HepG2 (cell line): ENCODE measurements around the gene FBXL12. TPM values are rescaled to one million over a fixed set of nuclear protein-coding genes. Genes with fewer than 3 reads are reported as not detected.
A peak's percentile ranks its signal among the peaks of the same experiment; 100 is the strongest.

ENCODE experiments used
- CEBPG ChIP-seq: IDR thresholded peaks from 2 replicates; pipeline ENCODE4 v1.6.1; 2016
- ELF3 ChIP-seq: IDR thresholded peaks from 2 replicates; pipeline ENCODE4 v1.6.1; 2016; ENCODE audit warnings: missing genetic modification reagents, missing compliant biosample characterization
- FOXA1 ChIP-seq, 2 experiments: fragments of 450-650 bp in 1 of 2; sonication (generic) in 1 of 2; formaldehyde crosslinking in 1 of 2; IDR thresholded peaks; 2 replicates each; pipeline versions ENCODE4 v1.4.0 to v1.6.1; 2016 to 2020; ENCODE audit warnings: missing genetic modification reagents in 1 of 2
- HIVEP1 ChIP-seq: sonication (generic); formaldehyde crosslinking; IDR thresholded peaks from 2 replicates; pipeline ENCODE4 v1.4.0; 2020; ENCODE audit warnings: mild to moderate bottlenecking, missing genetic modification reagents
- HOXA9 ChIP-seq: sonication (generic); formaldehyde crosslinking; IDR thresholded peaks from 2 replicates; pipeline ENCODE4 v1.8.1; 2022; ENCODE audit warnings: missing genetic modification reagents, mild to moderate bottlenecking, moderate library complexity, borderline replicate concordance
- MED1 ChIP-seq: sonication (generic); formaldehyde crosslinking; IDR thresholded peaks from 2 replicates; pipeline ENCODE4 v1.4.0; 2020; ENCODE audit warnings: missing genetic modification reagents
- PLRG1 ChIP-seq: fragments of 450-650 bp; conservative IDR thresholded peaks from 2 replicates; pipeline ENCODE4 v1.6.1; 2016
- RAD51 ChIP-seq: fragments of 450-650 bp; IDR thresholded peaks from 2 replicates; pipeline ENCODE4 v1.6.1; 2016; ENCODE audit warnings: borderline replicate concordance
- SCMH1 ChIP-seq: sonication (generic); formaldehyde crosslinking; IDR thresholded peaks from 2 replicates; pipeline ENCODE4 v1.9.0; 2021; ENCODE audit warnings: missing genetic modification reagents, mild to moderate bottlenecking, borderline replicate concordance
- SKI ChIP-seq: fragments of 450-650 bp; IDR thresholded peaks from one replicate; pipeline ENCODE4 v1.6.1; 2018; ENCODE audit warnings: mild to moderate bottlenecking; ENCODE audit not compliant: partially characterized antibody
- SP4 ChIP-seq: sonication (generic); formaldehyde crosslinking; IDR thresholded peaks from 2 replicates; pipeline ENCODE4 v1.8.1; 2023; ENCODE audit warnings: mild to moderate bottlenecking, missing genetic modification reagents
- SRSF4 ChIP-seq: fragments of 200-400 bp; formaldehyde crosslinking; IDR thresholded peaks from one replicate; pipeline ENCODE4 v1.6.1; 2018; ENCODE audit warnings: mild to moderate bottlenecking, low read depth, low read length, moderate library complexity; ENCODE audit not compliant: poor library complexity, severe bottlenecking
- SRY ChIP-seq: sonication (generic); formaldehyde crosslinking; IDR thresholded peaks from 2 replicates; pipeline ENCODE4 v1.8.0; 2022; ENCODE audit warnings: mild to moderate bottlenecking, missing genetic modification reagents
- TCF12 ChIP-seq, 2 experiments: fragments of 450-650 bp in 1 of 2; sonication (generic) in 1 of 2; formaldehyde crosslinking in 1 of 2; IDR thresholded peaks; 2 replicates each; pipeline versions ENCODE4 v1.6.1 to v1.8.0; 2017 to 2022; ENCODE audit warnings: antibody characterized with exemption in 1 of 2, mild to moderate bottlenecking in 1 of 2, missing genetic modification reagents in 1 of 2, moderate library complexity in 1 of 2
- TGIF2 ChIP-seq: IDR thresholded peaks from 2 replicates; pipeline ENCODE4 v1.6.1; 2016; ENCODE audit warnings: control low read depth, missing compliant biosample characterization
- ZBTB3 ChIP-seq: sonication (generic); formaldehyde crosslinking; IDR thresholded peaks from 2 replicates; pipeline ENCODE4 v1.4.0; 2020; ENCODE audit warnings: low read depth, mild to moderate bottlenecking, moderate library complexity, missing genetic modification reagents, borderline replicate concordance
- ZBTB7A ChIP-seq: sonication (generic); formaldehyde crosslinking; IDR thresholded peaks from 2 replicates; pipeline ENCODE4 v1.8.0; 2022; ENCODE audit warnings: mild to moderate bottlenecking, missing genetic modification reagents
- ZMAT3 ChIP-seq: sonication (generic); formaldehyde crosslinking; conservative IDR thresholded peaks from 2 replicates; pipeline ENCODE4 v1.7.0; 2021; ENCODE audit warnings: missing genetic modification reagents
- ZNF124 ChIP-seq: sonication (generic); formaldehyde crosslinking; IDR thresholded peaks from 2 replicates; pipeline ENCODE4 v1.4.0; 2020; ENCODE audit warnings: missing genetic modification reagents
- ZNF160 ChIP-seq: sonication (generic); formaldehyde crosslinking; IDR thresholded peaks from 2 replicates; pipeline ENCODE4 v1.8.0; 2022; ENCODE audit warnings: mild to moderate bottlenecking, inconsistent platforms, missing genetic modification reagents
- ZNF20 ChIP-seq: sonication (generic); formaldehyde crosslinking; IDR thresholded peaks from 2 replicates; pipeline ENCODE4 v1.4.0; 2020; ENCODE audit warnings: mild to moderate bottlenecking, moderate library complexity, missing genetic modification reagents
- ZNF292 ChIP-seq: sonication (generic); formaldehyde crosslinking; IDR thresholded peaks from 2 replicates; pipeline ENCODE4 v1.8.1; 2022; ENCODE audit warnings: mild to moderate bottlenecking, low read depth, missing genetic modification reagents, borderline replicate concordance
- ZNF333 ChIP-seq: sonication (generic); formaldehyde crosslinking; IDR thresholded peaks from 2 replicates; pipeline ENCODE4 v1.4.0; 2020; ENCODE audit warnings: mild to moderate bottlenecking, missing genetic modification reagents, borderline replicate concordance
- ZNF564 ChIP-seq: sonication (generic); formaldehyde crosslinking; IDR thresholded peaks from 2 replicates; pipeline ENCODE4 v1.8.1; 2023; ENCODE audit warnings: mild to moderate bottlenecking, missing genetic modification reagents
- ZNF572 ChIP-seq: sonication (generic); formaldehyde crosslinking; IDR thresholded peaks from 2 replicates; pipeline ENCODE4 v1.5.1; 2020; ENCODE audit warnings: mild to moderate bottlenecking, missing genetic modification reagents
- ZNF616 ChIP-seq: sonication (generic); formaldehyde crosslinking; IDR thresholded peaks from 2 replicates; pipeline ENCODE4 v1.5.0; 2020; ENCODE audit warnings: low read depth, mild to moderate bottlenecking, missing genetic modification reagents
- polyA plus RNA-seq, 8 experiments: library from polyadenylated mRNA; depleted of rRNA in 3 of 8; stranded (reverse) in 7 of 8; unstranded in 1 of 8; fragments of >200 nt; fragmentation: Illumina TruSeq in 4 of 8; extraction: Trizol in 4 of 8; gene quantifications; 2 replicates each; pipeline versions ENCODE4 v1.2.1 to v1.2.3, GENCODE V29; 2011 to 2016; ENCODE audit warnings: low read depth in 4 of 8, missing spikeins in 1 of 8, mixed read lengths in 1 of 8; ENCODE audit not compliant: insufficient read depth in 1 of 8
- total RNA-seq, 5 experiments: library from RNA; depleted of rRNA; stranded (reverse); fragments of >200 nt; fragmentation: Illumina TruSeq; extraction: Trizol; gene quantifications; 2 replicates each; pipeline ENCODE4 v1.2.3, GENCODE V29; 2016; ENCODE audit warnings: low read depth in 1 of 5
- TF ChIP-seq, protein P1 (sequence below): sonication (generic); formaldehyde crosslinking; IDR thresholded peaks from 2 replicates; pipeline ENCODE4 v1.4.0; 2020; ENCODE audit warnings: missing genetic modification reagents

The FBXL12 gene
- total and polyA plus RNA-seq, 2 of the 13 experiments (the other 11 are each of a cell fraction or from before 2014, with no cell fraction given) = 20.4 to 23.1 TPM

GRCh38 chr19:9818734-9819595 is at the start of gene FBXL12 (continued):
- TF ChIP-seq RAD51 (no peak), FOXA1 (IDR thresholded peaks at IDR 0.05) (no peak), FOXA1 (CRISPR knock-in tag; IDR thresholded peaks at IDR 0.05) (0 out of 2 replicates have a peak, but pooled peaks have one; percentile 4), ELF3 (CRISPR knock-in tag) (peak; percentile 57; the same call in 1 of the 2 replicates), HIVEP1 (peak; percentile 80; the same call in 1 of the 2 replicates), ZNF292 (no peak), ZNF160 (CRISPR knock-in tag) (no peak), SCMH1 (CRISPR knock-in tag) (no peak), SRSF4 (no peak), SKI (peak; percentile 58), CEBPG (CRISPR knock-in tag) (no peak), ZNF564 (CRISPR knock-in tag) (no peak), HOXA9 (CRISPR knock-in tag) (no peak), SRY (CRISPR knock-in tag) (peak; percentile 60; the same call in 1 of the 2 replicates), ZNF333 (CRISPR knock-in tag) (no peak), MED1 (CRISPR knock-in tag) (peak; percentile 10; the same call in 1 of the 2 replicates), TGIF2 (CRISPR knock-in tag) (0 out of 2 replicates have a peak, but pooled peaks have one; percentile 81), ZNF616 (CRISPR knock-in tag) (no peak), ZNF572 (peak; percentile 69; the same call in 1 of the 2 replicates), ZBTB3 (CRISPR knock-in tag) (0 out of 2 replicates have a peak, but pooled peaks have one; percentile 78), TCF12 (IDR thresholded peaks at IDR 0.05) (no peak), TCF12 (CRISPR knock-in tag; IDR thresholded peaks at IDR 0.05) (0 out of 2 replicates have a peak, but pooled peaks have one; percentile 29), PLRG1 (no peak), ZNF20 (CRISPR knock-in tag) (no peak), ZBTB7A (CRISPR knock-in tag) (peak; percentile 85), ZNF124 (no peak), ZMAT3 (CRISPR knock-in tag) (peak; percentile 96), SP4 (peak; percentile 93)
- TF ChIP-seq, protein P1, sequence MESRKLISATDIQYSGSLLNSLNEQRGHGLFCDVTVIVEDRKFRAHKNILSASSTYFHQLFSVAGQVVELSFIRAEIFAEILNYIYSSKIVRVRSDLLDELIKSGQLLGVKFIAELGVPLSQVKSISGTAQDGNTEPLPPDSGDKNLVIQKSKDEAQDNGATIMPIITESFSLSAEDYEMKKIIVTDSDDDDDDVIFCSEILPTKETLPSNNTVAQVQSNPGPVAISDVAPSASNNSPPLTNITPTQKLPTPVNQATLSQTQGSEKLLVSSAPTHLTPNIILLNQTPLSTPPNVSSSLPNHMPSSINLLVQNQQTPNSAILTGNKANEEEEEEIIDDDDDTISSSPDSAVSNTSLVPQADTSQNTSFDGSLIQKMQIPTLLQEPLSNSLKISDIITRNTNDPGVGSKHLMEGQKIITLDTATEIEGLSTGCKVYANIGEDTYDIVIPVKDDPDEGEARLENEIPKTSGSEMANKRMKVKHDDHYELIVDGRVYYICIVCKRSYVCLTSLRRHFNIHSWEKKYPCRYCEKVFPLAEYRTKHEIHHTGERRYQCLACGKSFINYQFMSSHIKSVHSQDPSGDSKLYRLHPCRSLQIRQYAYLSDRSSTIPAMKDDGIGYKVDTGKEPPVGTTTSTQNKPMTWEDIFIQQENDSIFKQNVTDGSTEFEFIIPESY (CRISPR knock-in tag) = no peak
